HUES48 (cell line): Measurements from ENCODE around the gene EIF4E1B.

Experiments
- H3K27ac ChIP-seq: one replicate; pipeline ENCODE4 v1.7.0; 2013; ENCODE audit warnings: low read depth, low read length, inconsistent platforms
- H3K27me3 ChIP-seq: 2 replicates; pipeline ENCODE4 v1.6.1; 2013; ENCODE audit warnings: mild to moderate bottlenecking, low read length; ENCODE audit not compliant: control insufficient read depth, insufficient read depth
- H3K36me3 ChIP-seq: 2 replicates; pipeline ENCODE4 v1.6.1; 2013; ENCODE audit warnings: low read length; ENCODE audit not compliant: control insufficient read depth, insufficient read depth
- H3K4me1 ChIP-seq: 2 replicates; pipeline ENCODE4 v1.6.1; 2013; ENCODE audit warnings: mild to moderate bottlenecking, low read length; ENCODE audit not compliant: control insufficient read depth, insufficient read depth
- H3K4me3 ChIP-seq: 2 replicates; pipeline ENCODE4 v1.5.1; 2013; ENCODE audit warnings: mild to moderate bottlenecking, low read depth, low read length
- H3K9ac ChIP-seq: 2 replicates; pipeline ENCODE4 v1.6.1; 2013; ENCODE audit warnings: mild to moderate bottlenecking, low read depth, low read length, moderate library complexity
- H3K9me3 ChIP-seq: 2 replicates; pipeline ENCODE4 v1.6.1; 2013; ENCODE audit warnings: low read length; ENCODE audit not compliant: control insufficient read depth, insufficient read depth

The EIF4E1B gene

GRCh38 chr5:176678584-176678983 lies 48.1 kb downstream of the EIF4E1B start:
- no peak overlapping the region for H3K9ac ChIP-seq

GRCh38 chr5:176679365-176680225 lies 49.1 kb downstream of the EIF4E1B start:
- Histone ChIP-seq H3K9me3 (no peaks in the 10 kb centered on the region), H3K9ac (no peak overlapping the region), H3K27ac (no peak overlapping the region), H3K4me3 (peak overlapping the region; percentile 46; the same call in 1 of the 2 replicates), H3K4me1 (0 out of 2 replicates have a peak, but pooled peaks cover 3% of the 10 kb centered on the region), H3K36me3 (no peaks in the 10 kb centered on the region), H3K27me3 (peaks cover 31% of the 10 kb centered on the region)

More at GRCh38 chr5:176678584-176678983, 48.1 kb downstream of the EIF4E1B start:
- Histone ChIP-seq H3K27ac (no peak overlapping the region), H3K4me3 (no peak overlapping the region), H3K27me3 (peaks cover 31% of the 10 kb centered on the region), H3K4me1 (0 out of 2 replicates have a peak, but pooled peaks cover 3% of the 10 kb centered on the region), H3K36me3 (no peaks in the 10 kb centered on the region), H3K9me3 (no peaks in the 10 kb centered on the region)

GRCh38 chr5:176680226-176680563 lies 49.7 kb downstream of the EIF4E1B start:
- Histone ChIP-seq H3K9me3 (no peaks in the 10 kb centered on the region), H3K36me3 (no peaks in the 10 kb centered on the region), H3K4me3 (peak overlapping the region; percentile 46; the same call in 1 of the 2 replicates), H3K4me1 (0 out of 2 replicates have a peak, but pooled peaks cover 3% of the 10 kb centered on the region), H3K27ac (no peak overlapping the region), H3K27me3 (peaks cover 31% of the 10 kb centered on the region), H3K9ac (no peak overlapping the region)

GRCh38 chr5:176682016-176682531 lies 51.6 kb downstream of the EIF4E1B start:
- peaks cover 31% of the 10 kb centered on the region for H3K27me3 ChIP-seq
- no peak overlapping the region for H3K9ac ChIP-seq
- no peaks in the 10 kb centered on the region for H3K4me1 ChIP-seq
- no peak overlapping the region for H3K27ac ChIP-seq
- H3K36me3 ChIP-seq = no peaks in the 10 kb centered on the region
- no peak overlapping the region for H3K4me3 ChIP-seq
- H3K9me3 ChIP-seq = no peaks in the 10 kb centered on the region

GRCh38 chr5:176685010-176685409 lies 54.5 kb downstream of the EIF4E1B start:
- Histone ChIP-seq H3K27ac (no peak overlapping the region), H3K9me3 (no peaks in the 10 kb centered on the region), H3K36me3 (no peaks in the 10 kb centered on the region), H3K4me3 (no peak overlapping the region), H3K27me3 (peaks cover 14% of the 10 kb centered on the region), H3K9ac (no peak overlapping the region), H3K4me1 (peaks cover 7% of the 10 kb centered on the region; the same call in 1 of the 2 replicates)

GRCh38 chr5:176687247-176687646 lies 56.8 kb downstream of the EIF4E1B start:
- H3K27me3 ChIP-seq = 0 out of 2 replicates have a peak, but pooled peaks cover 3% of the 10 kb centered on the region

GRCh38 chr5:176687881-176688280 lies 57.4 kb downstream of the EIF4E1B start:
- no peaks in the 10 kb centered on the region for H3K36me3 ChIP-seq
- H3K27ac ChIP-seq = no peak overlapping the region
- no peak overlapping the region for H3K9ac ChIP-seq
- no peak overlapping the region for H3K4me3 ChIP-seq
- H3K4me1 ChIP-seq = peaks cover 14% of the 10 kb centered on the region
- H3K27me3 ChIP-seq = no peaks in the 10 kb centered on the region
- H3K9me3 ChIP-seq = no peaks in the 10 kb centered on the region

More at GRCh38 chr5:176687247-176687646, 56.8 kb downstream of the EIF4E1B start:
- no peaks in the 10 kb centered on the region for H3K9me3 ChIP-seq
- H3K27ac ChIP-seq = no peak overlapping the region
- H3K4me3 ChIP-seq = no peak overlapping the region
- peaks cover 7% of the 10 kb centered on the region; the same call in 1 of the 2 replicates for H3K4me1 ChIP-seq
- no peak overlapping the region for H3K9ac ChIP-seq
- no peaks in the 10 kb centered on the region for H3K36me3 ChIP-seq

GRCh38 chr5:176690911-176691310 lies 60.4 kb downstream of the EIF4E1B start:
- peaks cover 18% of the 10 kb centered on the region for H3K4me1 ChIP-seq
- no peak overlapping the region for H3K4me3 ChIP-seq
- H3K9ac ChIP-seq = no peak overlapping the region
- H3K27ac ChIP-seq = no peak overlapping the region
- H3K36me3 ChIP-seq = no peaks in the 10 kb centered on the region
- 0 out of 2 replicates have a peak, but pooled peaks cover under 1% of the 10 kb centered on the region for H3K27me3 ChIP-seq
- H3K9me3 ChIP-seq = no peaks in the 10 kb centered on the region

GRCh38 chr5:176691524-176691923 lies 61.0 kb downstream of the EIF4E1B start:
- Histone ChIP-seq H3K27ac (no peak overlapping the region), H3K4me1 (peaks cover 20% of the 10 kb centered on the region), H3K9me3 (no peaks in the 10 kb centered on the region), H3K27me3 (0 out of 2 replicates have a peak, but pooled peaks cover 4% of the 10 kb centered on the region), H3K4me3 (no peak overlapping the region), H3K36me3 (no peaks in the 10 kb centered on the region), H3K9ac (no peak overlapping the region)

- no peaks in the 10 kb centered on the region for H3K36me3 ChIP-seq
- 0 out of 2 replicates have a peak, but pooled peaks cover 4% of the 10 kb centered on the region for H3K27me3 ChIP-seq
- H3K4me3 ChIP-seq = no peak overlapping the region
- no peak overlapping the region for H3K27ac ChIP-seq
- H3K9ac ChIP-seq = no peak overlapping the region
- no peaks in the 10 kb centered on the region for H3K9me3 ChIP-seq
- peaks cover 28% of the 10 kb centered on the region for H3K4me1 ChIP-seq
These were observed 61.9 kb downstream of the EIF4E1B start for GRCh38 chr5:176692326-176692725.
